Nephron (organoid): ENCODE measurements around the gene EFCAB14.
"Not testable (repeated sequence)": the region's sequence is repeated elsewhere in the genome, so short reads cannot be mapped to it uniquely, and the experiment has no call there.

Source experiments
- H3K27ac Mint-ChIP-seq, 3 experiments: 2 replicates each; pipeline ENCODE4 v1.8.0; 2020; ENCODE audit warnings: mixed read lengths in 3 of 3, mild to moderate bottlenecking in 2 of 3, moderate library complexity in 1 of 3
- H3K27me3 Mint-ChIP-seq: 2 replicates; pipeline ENCODE4 v1.8.0; 2021; ENCODE audit warnings: low read depth, mild to moderate bottlenecking, moderate library complexity, mixed read lengths
- H3K36me3 Mint-ChIP-seq: 2 replicates; pipeline ENCODE4 v1.8.0; 2020; ENCODE audit warnings: low read depth, mixed read lengths
- H3K4me1 Mint-ChIP-seq: 2 replicates; pipeline ENCODE4 v1.8.0; 2020; ENCODE audit warnings: mixed read lengths
- H3K4me3 Mint-ChIP-seq, 3 experiments: 2 replicates each; pipeline ENCODE4 v1.8.0; 2020; ENCODE audit warnings: mild to moderate bottlenecking in 3 of 3, mixed read lengths in 3 of 3, moderate library complexity in 2 of 3
- H3K9me3 Mint-ChIP-seq: 2 replicates; pipeline ENCODE4 v1.8.0; 2020; ENCODE audit warnings: mixed read lengths
- TF ChIP-seq, protein P1 (sequence below), 3 experiments: fragments of 200-600 bp; sonication (generic); IDR thresholded peaks; one replicate each; pipeline ENCODE4 v1.5.0; 2021; ENCODE audit warnings: antibody characterized with exemption in 3 of 3; ENCODE audit not compliant: unreplicated experiment in 3 of 3

Gene EFCAB14

DNA sequence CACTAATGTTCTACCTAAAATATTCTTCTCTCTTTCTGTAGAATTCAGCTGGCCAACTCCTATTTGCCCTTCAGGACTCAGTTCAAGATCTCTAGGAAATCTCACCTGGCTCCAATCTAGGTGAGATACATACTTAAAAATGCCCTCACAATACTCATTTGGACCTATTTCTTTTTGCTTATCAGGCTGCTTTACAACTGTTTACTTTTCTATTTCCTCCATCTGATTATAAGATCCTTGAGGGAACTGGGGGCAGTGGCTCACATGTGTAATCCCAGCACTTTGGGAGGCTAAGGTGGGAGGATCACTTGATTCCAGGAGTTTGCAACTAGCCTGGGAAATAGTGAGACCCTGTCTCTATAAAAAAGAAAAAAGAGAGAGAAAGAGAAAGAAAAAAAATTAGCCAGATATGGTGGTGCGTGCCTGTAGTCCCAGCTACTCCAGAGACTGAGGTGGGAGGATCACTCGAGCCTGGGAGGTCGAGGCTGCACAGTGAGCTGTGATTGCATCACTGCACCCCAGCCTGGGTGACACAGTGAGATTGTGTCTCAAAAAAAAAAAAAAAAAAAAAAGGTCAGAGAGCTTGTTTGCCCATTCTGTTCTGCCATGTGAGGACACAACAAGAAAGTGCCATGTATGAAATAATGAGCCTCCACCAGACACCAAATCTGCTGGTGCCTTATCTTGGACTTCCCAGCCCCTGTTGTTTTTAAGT lies 14.8 kb downstream of the EFCAB14 start:
- no peaks in the 10 kb centered on the region for H3K27me3 Mint-ChIP-seq
- no peak overlapping the region for H3K4me3 Mint-ChIP-seq
- H3K36me3 Mint-ChIP-seq, result peaks cover 49% of the 10 kb centered on the region
- TF ChIP-seq, protein P1, sequence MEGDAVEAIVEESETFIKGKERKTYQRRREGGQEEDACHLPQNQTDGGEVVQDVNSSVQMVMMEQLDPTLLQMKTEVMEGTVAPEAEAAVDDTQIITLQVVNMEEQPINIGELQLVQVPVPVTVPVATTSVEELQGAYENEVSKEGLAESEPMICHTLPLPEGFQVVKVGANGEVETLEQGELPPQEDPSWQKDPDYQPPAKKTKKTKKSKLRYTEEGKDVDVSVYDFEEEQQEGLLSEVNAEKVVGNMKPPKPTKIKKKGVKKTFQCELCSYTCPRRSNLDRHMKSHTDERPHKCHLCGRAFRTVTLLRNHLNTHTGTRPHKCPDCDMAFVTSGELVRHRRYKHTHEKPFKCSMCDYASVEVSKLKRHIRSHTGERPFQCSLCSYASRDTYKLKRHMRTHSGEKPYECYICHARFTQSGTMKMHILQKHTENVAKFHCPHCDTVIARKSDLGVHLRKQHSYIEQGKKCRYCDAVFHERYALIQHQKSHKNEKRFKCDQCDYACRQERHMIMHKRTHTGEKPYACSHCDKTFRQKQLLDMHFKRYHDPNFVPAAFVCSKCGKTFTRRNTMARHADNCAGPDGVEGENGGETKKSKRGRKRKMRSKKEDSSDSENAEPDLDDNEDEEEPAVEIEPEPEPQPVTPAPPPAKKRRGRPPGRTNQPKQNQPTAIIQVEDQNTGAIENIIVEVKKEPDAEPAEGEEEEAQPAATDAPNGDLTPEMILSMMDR (IDR thresholded peaks at IDR 0.05; ENCODE audit: unreplicated experiment in 3 of 3), result no peak
- H3K9me3 Mint-ChIP-seq, result no peaks in the 10 kb centered on the region
- no peak overlapping the region for H3K27ac Mint-ChIP-seq
- H3K4me1 Mint-ChIP-seq, result no peaks in the 10 kb centered on the region

DNA sequence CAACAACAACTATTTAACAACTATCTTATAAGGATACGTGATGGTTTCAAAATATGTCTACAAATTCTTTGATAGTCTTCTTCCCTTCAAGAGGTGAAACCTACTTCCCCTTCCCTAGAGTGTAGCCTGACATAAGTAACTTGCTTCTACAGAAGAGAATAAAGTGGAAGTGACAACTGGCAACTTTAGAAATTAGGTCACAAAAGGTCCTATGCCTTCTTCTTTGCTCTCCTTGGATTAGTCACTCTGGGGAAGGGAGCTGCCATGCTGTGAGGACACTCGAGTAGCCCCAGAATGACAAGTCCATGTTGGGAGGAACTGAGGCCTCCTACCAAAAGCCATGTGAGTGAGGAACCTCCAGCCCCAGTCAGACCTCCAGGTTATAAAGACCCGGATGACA lies 19.2 kb downstream of the EFCAB14 start:
- Mint-ChIP-seq H3K27ac (no peak overlapping the region), H3K4me1 (no peaks in the 10 kb centered on the region)
- TF ChIP-seq, protein P1 (IDR thresholded peaks at IDR 0.05; ENCODE audit: unreplicated experiment in 3 of 3), result no peak

DNA sequence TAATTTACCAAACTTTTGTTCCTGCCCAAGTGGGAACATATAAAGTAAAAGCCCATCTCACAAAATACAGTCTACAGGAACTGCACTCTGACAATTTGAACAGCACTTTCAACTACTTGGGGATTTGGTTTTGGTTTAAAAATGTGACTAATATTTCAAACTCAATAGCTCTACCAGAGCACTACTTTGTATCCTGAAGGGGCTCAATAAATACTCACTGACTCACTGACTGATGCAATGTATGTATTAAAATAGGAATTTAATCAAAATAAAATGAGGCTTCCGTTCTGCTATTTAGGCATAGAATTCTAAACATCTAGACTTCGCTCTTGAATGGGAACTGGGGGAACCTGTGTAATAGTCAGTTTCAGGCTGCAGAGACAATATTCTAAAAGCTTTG lies 21.9 kb downstream of the EFCAB14 start:
- Mint-ChIP-seq H3K27ac (no peak overlapping the region), H3K36me3 (peaks cover 37% of the 10 kb centered on the region), H3K4me1 (peaks cover 15% of the 10 kb centered on the region), H3K4me3 (no peak overlapping the region), H3K27me3 (no peaks in the 10 kb centered on the region), H3K9me3 (no peaks in the 10 kb centered on the region)
- TF ChIP-seq, protein P1 (IDR thresholded peaks at IDR 0.05; ENCODE audit: unreplicated experiment in 3 of 3), result no peak

More for the DNA sequence above, 19.2 kb downstream of the EFCAB14 start:
- peaks cover 39% of the 10 kb centered on the region for H3K36me3 Mint-ChIP-seq
- H3K4me3 Mint-ChIP-seq, result no peak overlapping the region
- H3K9me3 Mint-ChIP-seq, result no peaks in the 10 kb centered on the region
- H3K27me3 Mint-ChIP-seq, result no peaks in the 10 kb centered on the region

DNA sequence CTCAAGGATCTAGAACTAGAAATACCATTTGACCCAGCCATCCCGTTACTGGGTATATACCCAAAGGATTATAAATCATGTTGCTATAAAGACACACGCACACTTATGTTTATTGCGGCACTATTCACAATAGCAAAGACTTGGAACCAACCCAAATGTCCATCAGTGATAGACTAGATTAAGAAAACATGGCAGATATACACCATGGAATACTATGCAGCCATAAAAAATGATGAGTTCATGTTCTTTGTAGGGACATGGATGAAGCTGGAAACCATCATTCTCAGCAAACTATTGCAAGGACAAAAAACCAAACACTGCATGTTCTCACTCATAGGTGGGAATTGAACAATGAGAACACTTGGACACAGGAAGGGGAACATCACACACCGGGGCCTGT lies 24.2 kb downstream of the EFCAB14 start:
- Mint-ChIP-seq H3K36me3 (peaks cover 50% of the 10 kb centered on the region), H3K4me1 (peaks cover 38% of the 10 kb centered on the region)
- not testable (repeated sequence) for H3K9me3 Mint-ChIP-seq, H3K27me3 Mint-ChIP-seq, H3K4me3 Mint-ChIP-seq, H3K27ac Mint-ChIP-seq

DNA sequence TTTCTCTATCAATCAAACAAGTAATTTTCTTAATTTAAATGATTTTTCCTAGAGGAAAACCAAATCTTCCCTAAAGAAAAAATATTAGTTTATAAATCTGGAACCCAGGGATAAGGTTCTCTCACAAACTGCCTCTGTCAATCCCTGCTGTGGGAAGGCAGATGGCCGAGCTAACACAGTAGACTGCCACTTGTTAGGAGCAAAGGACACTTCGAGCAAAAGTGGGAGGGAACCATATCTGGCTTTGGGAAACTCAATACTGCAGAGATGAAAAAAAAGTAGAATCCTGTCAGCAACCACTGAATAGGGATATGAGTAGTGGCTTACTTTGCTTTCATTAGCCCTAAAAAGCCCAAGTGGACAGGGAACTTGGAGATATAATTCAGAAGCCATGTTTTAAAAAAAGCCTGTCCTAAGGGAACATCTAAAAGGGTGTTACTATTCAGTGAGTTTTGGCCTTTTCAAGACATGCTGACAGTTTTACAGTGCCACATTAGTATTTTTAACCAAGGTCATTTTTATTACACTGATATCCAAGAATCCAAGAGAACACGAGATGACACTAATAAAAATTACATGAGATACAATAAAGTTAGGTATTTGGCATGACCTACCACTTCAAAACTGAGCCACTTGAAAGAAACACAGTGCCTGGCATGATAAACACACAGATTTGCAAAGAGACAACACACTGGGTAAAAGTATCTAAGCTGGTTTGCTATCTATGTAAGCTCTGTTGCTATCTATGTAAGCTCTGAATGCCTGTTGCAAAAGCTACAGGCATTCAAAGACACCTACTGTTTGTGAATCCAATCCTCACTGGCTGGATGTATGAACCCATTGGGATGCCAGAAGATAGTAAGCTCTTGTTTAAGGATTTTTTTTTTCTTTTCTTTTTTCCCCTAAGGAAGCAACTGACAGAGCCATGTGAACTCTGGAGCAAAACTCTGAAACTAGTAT lies 25.8 kb downstream of the EFCAB14 start:
- Mint-ChIP-seq H3K27me3 (no peaks in the 10 kb centered on the region), H3K4me3 (no peak overlapping the region), H3K9me3 (no peaks in the 10 kb centered on the region), H3K27ac (no peak overlapping the region), H3K36me3 (peaks cover 63% of the 10 kb centered on the region), H3K4me1 (peaks cover 54% of the 10 kb centered on the region)
- TF ChIP-seq, protein P1 (IDR thresholded peaks at IDR 0.05; ENCODE audit: unreplicated experiment in 3 of 3), result no peak

DNA sequence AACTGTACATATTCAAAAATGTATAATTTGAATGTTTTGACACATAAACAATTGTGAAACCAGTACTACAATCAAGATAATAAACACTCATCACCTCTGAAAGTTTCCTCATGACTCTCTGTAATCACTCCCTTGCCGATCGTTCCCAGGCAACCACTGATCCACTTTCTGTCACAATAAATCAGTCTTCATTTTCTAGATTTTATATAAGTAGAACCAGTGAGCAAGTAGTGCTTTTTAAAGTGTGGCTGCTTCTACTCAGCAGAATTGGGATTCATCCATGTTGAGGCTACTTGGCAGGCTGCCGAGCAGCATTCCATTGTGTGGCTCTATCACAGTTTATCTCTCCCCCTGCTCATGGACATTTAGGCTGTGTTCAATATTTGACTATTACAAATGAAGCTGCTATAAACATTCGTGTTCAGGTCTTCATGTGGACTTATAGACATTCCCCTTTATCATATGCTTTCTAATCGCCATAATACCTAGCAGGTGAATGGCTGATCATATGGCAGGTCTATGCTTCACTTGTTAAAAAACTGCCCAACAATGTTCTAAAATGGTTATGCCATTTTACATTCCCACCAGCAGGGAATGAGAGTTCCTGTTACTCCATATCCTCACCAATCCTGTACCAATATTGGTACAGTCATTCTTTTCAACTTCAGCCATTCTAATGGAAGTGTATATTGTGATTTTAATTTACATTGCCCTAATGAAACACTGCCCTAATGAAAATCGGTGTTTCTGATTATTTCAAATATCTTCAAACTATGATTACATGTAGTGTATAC lies 26.7 kb downstream of the EFCAB14 start:
- H3K36me3 Mint-ChIP-seq, result peaks cover 60% of the 10 kb centered on the region
- TF ChIP-seq, protein P1 (IDR thresholded peaks at IDR 0.05; ENCODE audit: unreplicated experiment in 3 of 3), result no peak
- peaks cover 63% of the 10 kb centered on the region for H3K4me1 Mint-ChIP-seq
- no peaks in the 10 kb centered on the region for H3K9me3 Mint-ChIP-seq
- H3K27ac Mint-ChIP-seq, result peak overlapping the region in 2 of 3 experiments; percentile 27 to 40
- no peak overlapping the region for H3K4me3 Mint-ChIP-seq
- no peaks in the 10 kb centered on the region for H3K27me3 Mint-ChIP-seq
